Measurements from ENCODE around the gene IP6K1. TPM values are rescaled to one million over a fixed set of nuclear protein-coding genes. Genes with fewer than 3 reads are reported as not detected.

The IP6K1 gene
- total and polyA plus RNA-seq, 10 of the 15 experiments (the other 5 are each of a cell fraction or from before 2014, with no cell fraction given): 1.3 to 30.6 (median 18.2) TPM

DNA sequence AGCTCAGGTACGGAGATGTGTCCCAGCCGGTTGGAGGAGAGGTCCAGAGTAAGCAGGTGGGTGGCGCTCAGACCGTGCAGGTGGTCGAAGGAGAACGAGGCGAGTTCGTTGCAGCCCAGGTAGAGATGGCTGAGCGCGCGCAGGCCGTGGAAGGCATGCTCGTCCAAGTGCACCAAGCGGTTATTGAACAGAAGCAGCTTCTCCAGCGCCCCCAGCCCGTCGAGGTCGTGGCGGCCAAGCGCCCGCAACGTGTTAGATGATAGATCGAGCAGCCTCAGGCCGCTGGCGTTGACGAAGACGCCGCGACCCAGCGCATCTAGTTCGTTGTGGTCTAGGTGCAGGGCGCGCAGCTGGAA lies 67.5 kb downstream of the IP6K1 start:
- Histone ChIP-seq H3K4me2 (ENCODE audit: control insufficient read depth, insufficient read depth) (peak overlapping the region; percentile 95), H3K4me3 (no peak overlapping the region; the same call in 1 of the 2 replicates), H4K20me1 (ENCODE audit: control insufficient read depth, insufficient read depth) (no peaks in the 10 kb centered on the region), H2AFZ (ENCODE audit: control insufficient read depth, low read depth, low read length) (no peak overlapping the region; the same call in 1 of the 2 replicates), H3K36me3 (ENCODE audit: control insufficient read depth in 2 of 2, insufficient read depth in 2 of 2, low read length in 1 of 2) (peaks cover 3 to 9% of the 10 kb centered on the region in 2 experiments; a peak in 3 of 4 replicates), H3K79me2 (ENCODE audit: control insufficient read depth, insufficient read depth, low read length) (peaks cover 18% of the 10 kb centered on the region), H3K9ac (ENCODE audit: control insufficient read depth, insufficient read depth, low read length) (peak overlapping the region; percentile 30; the same call in 1 of the 2 replicates), H3K9me3 (replicated peaks; ENCODE audit: control insufficient read depth, insufficient read depth, low read length) (no peaks in the 10 kb centered on the region; the same call in 2 of the 3 replicates), H3K4me1 (ENCODE audit: control insufficient read depth, insufficient read depth, low read length) (peaks cover 14% of the 10 kb centered on the region), H3K27ac (ENCODE audit: control insufficient read depth, insufficient read depth) (no peak overlapping the region), H3K27me3 (replicated peaks in 1 of 2; ENCODE audit: control insufficient read depth in 2 of 2, insufficient read depth in 2 of 2, low read length in 1 of 2) (no peaks in the 10 kb centered on the region)
- ATAC-seq (no peak), DNase-seq (ENCODE audit: low read depth, low spot score) (no peak), FAIRE-seq (no peak)
- POLR2A ChIA-PET: interaction anchor here (0.6 kb wide), 1 partner anchor 1907 kb away, joined by 5 read pairs; no protein-coding TSS in a partner anchor
- CTCF ChIA-PET: interaction anchor here (0.5 to 1.9 kb wide), 7 partner anchors 43 to 253 kb away, joined by 3 to 8 read pairs (median 3); partner anchors contain the start of gene CDHR4
- in situ Hi-C loops (cut with MboI) (no loop called here), intact Hi-C loops (cut with micrococcal nuclease; ENCODE audit: unreplicated experiment) (no loop called here)
- RAD21 ChIA-PET (ENCODE audit: unreplicated experiment): interaction anchor here (1.3 to 1.4 kb wide), 2 partner anchors 85 to 179 kb away, joined by 3 read pairs; partner anchors contain the start of gene INKA1
- WGBS (ENCODE audit: insufficient coverage, insufficient replicate concordance, low lambda C conversion rate, missing lambda C conversion rate): 45% methylated on average over 33 of the region's 33 CpGs
- BruUV-seq (replicated peaks): no TSS peak
- TF ChIP-seq RUNX3 (IDR thresholded peaks at IDR 0.05; ENCODE audit: low read length): 0 out of 2 replicates have a peak, but pooled peaks have one; percentile 3
- TF ChIP-seq SMAD5 (IDR thresholded peaks at IDR 0.05; ENCODE audit: low read depth): no peak
- TF ChIP-seq TCF12 (IDR thresholded peaks at IDR 0.05; ENCODE audit: low read depth, low read length): no peak
- SMC1A ChIA-PET (ENCODE audit: uncharacterized antibody, unreplicated experiment): no interaction called here

DNA sequence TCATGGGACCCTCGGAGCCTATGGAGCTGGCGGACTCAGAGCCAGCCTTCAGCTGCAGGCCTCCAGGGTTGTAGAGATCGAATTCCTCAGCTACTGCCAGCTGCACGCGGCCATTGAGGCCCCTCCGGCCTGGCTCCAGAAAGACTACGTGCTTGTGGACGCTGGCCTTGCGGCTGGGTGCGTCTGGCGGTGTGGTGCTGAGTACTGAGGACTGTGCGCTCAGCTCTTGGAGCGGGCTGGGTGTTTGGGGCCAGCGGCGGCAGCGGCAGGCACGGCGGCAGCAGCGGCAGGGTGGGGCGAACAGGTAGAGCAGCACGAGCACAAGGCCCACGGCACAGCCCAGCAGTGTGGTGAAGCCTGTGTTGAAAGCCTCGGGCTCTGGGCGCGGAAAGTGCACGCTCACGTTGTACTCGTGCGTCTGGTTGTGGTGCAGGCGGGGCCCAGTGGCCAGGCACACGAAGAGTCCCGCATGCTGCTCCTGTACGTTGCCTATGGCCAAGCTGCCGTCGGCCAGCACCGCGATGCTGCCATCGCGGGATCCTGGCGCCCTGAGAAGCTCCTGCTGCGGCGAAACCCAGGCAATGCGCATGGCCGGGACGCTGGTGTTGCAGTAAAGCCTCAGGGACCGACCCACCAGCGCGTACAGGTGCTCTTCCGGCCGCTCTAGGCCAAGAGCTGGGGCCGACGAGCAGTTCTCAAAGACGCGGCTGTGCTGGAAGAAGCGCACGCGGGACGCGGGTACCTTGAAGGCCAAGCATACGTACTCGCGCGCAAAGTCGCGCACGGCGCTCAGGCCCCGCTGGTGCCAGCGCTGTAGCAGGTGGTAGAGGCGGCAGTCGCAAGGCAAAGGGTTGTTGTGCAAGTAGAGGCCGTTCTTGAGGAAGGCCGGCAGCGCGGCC lies 68.1 kb downstream of the IP6K1 start:
- SMC1A ChIA-PET (ENCODE audit: uncharacterized antibody, unreplicated experiment): no interaction called here
- DNase-seq (ENCODE audit: low read depth, low spot score): no peak
- peaks cover 3 to 9% of the 10 kb centered on the region in 2 experiments; a peak in 3 of 4 replicates for H3K36me3 ChIP-seq (ENCODE audit: control insufficient read depth in 2 of 2, insufficient read depth in 2 of 2, low read length in 1 of 2)
- no peak overlapping the region for H3K9ac ChIP-seq (ENCODE audit: control insufficient read depth, insufficient read depth, low read length)
- intact Hi-C loops (cut with micrococcal nuclease; ENCODE audit: unreplicated experiment) (no loop called here), in situ Hi-C loops (cut with MboI) (no loop called here)
- no peak overlapping the region for H3K4me3 ChIP-seq
- no peak overlapping the region for H2AFZ ChIP-seq (ENCODE audit: control insufficient read depth, low read depth, low read length)
- H3K9me3 ChIP-seq (replicated peaks; ENCODE audit: control insufficient read depth, insufficient read depth, low read length): no peaks in the 10 kb centered on the region; the same call in 2 of the 3 replicates
- CTCF ChIA-PET: interaction anchor here (0.9 to 1.6 kb wide), 3 partner anchors 81 to 178 kb away, joined by 3 to 5 read pairs (median 4); partner anchors contain the start of gene CDHR4
- no TSS peak for BruUV-seq (replicated peaks)
- no peak for FAIRE-seq
- no peak overlapping the region for H3K27ac ChIP-seq (ENCODE audit: control insufficient read depth, insufficient read depth)
- peak overlapping the region; percentile 95; the same call in 1 of the 2 replicates for H3K4me2 ChIP-seq (ENCODE audit: control insufficient read depth, insufficient read depth)
- H3K79me2 ChIP-seq (ENCODE audit: control insufficient read depth, insufficient read depth, low read length): peaks cover 12% of the 10 kb centered on the region
- no peaks in the 10 kb centered on the region for H3K27me3 ChIP-seq (replicated peaks in 1 of 2; ENCODE audit: control insufficient read depth in 2 of 2, insufficient read depth in 2 of 2, low read length in 1 of 2)
- H3K4me1 ChIP-seq (ENCODE audit: control insufficient read depth, insufficient read depth, low read length): peaks cover 14% of the 10 kb centered on the region
- ATAC-seq: no peak
- POLR2A ChIA-PET: interaction anchor here (0.5 kb wide), 1 partner anchor 591 kb away, joined by 5 read pairs; no protein-coding TSS in a partner anchor
- H4K20me1 ChIP-seq (ENCODE audit: control insufficient read depth, insufficient read depth): no peaks in the 10 kb centered on the region
- RAD21 ChIA-PET (ENCODE audit: unreplicated experiment): no interaction called here
- WGBS (ENCODE audit: insufficient coverage, insufficient replicate concordance, low lambda C conversion rate, missing lambda C conversion rate): 95% methylated on average over 75 of the region's 75 CpGs
- TF ChIP-seq, protein P1, sequence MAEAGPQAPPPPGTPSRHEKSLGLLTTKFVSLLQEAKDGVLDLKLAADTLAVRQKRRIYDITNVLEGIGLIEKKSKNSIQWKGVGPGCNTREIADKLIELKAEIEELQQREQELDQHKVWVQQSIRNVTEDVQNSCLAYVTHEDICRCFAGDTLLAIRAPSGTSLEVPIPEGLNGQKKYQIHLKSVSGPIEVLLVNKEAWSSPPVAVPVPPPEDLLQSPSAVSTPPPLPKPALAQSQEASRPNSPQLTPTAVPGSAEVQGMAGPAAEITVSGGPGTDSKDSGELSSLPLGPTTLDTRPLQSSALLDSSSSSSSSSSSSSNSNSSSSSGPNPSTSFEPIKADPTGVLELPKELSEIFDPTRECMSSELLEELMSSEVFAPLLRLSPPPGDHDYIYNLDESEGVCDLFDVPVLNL (IDR thresholded peaks at IDR 0.05; ENCODE audit: low read depth, low read length): no peak
- TF ChIP-seq POLR2A (IDR thresholded peaks at IDR 0.05; ENCODE audit: low read depth, low read length): peak; percentile 58
- TF ChIP-seq, protein P2, sequence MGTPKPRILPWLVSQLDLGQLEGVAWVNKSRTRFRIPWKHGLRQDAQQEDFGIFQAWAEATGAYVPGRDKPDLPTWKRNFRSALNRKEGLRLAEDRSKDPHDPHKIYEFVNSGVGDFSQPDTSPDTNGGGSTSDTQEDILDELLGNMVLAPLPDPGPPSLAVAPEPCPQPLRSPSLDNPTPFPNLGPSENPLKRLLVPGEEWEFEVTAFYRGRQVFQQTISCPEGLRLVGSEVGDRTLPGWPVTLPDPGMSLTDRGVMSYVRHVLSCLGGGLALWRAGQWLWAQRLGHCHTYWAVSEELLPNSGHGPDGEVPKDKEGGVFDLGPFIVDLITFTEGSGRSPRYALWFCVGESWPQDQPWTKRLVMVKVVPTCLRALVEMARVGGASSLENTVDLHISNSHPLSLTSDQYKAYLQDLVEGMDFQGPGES (IDR thresholded peaks at IDR 0.05): no peak
- no peak for TF ChIP-seq RB1 (IDR thresholded peaks at IDR 0.05; ENCODE audit: borderline replicate concordance)
- TF ChIP-seq, protein P3, sequence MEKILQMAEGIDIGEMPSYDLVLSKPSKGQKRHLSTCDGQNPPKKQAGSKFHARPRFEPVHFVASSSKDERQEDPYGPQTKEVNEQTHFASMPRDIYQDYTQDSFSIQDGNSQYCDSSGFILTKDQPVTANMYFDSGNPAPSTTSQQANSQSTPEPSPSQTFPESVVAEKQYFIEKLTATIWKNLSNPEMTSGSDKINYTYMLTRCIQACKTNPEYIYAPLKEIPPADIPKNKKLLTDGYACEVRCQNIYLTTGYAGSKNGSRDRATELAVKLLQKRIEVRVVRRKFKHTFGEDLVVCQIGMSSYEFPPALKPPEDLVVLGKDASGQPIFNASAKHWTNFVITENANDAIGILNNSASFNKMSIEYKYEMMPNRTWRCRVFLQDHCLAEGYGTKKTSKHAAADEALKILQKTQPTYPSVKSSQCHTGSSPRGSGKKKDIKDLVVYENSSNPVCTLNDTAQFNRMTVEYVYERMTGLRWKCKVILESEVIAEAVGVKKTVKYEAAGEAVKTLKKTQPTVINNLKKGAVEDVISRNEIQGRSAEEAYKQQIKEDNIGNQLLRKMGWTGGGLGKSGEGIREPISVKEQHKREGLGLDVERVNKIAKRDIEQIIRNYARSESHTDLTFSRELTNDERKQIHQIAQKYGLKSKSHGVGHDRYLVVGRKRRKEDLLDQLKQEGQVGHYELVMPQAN (conservative IDR thresholded peaks at IDR 0.05): no peak
- TF ChIP-seq, protein P4, sequence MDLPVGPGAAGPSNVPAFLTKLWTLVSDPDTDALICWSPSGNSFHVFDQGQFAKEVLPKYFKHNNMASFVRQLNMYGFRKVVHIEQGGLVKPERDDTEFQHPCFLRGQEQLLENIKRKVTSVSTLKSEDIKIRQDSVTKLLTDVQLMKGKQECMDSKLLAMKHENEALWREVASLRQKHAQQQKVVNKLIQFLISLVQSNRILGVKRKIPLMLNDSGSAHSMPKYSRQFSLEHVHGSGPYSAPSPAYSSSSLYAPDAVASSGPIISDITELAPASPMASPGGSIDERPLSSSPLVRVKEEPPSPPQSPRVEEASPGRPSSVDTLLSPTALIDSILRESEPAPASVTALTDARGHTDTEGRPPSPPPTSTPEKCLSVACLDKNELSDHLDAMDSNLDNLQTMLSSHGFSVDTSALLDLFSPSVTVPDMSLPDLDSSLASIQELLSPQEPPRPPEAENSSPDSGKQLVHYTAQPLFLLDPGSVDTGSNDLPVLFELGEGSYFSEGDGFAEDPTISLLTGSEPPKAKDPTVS (IDR thresholded peaks at IDR 0.05; ENCODE audit: low read depth, low read length): no peak
- no peak for TF ChIP-seq HCFC1 (IDR thresholded peaks at IDR 0.05; ENCODE audit: low read length)
